ENCODE data around the gene FKBP5. TPM values are rescaled to one million over a fixed set of nuclear protein-coding genes. Genes with fewer than 3 reads are reported as not detected.

FKBP5 gene
- total and polyA plus RNA-seq, 2 donors (not counting 1 experiment from before 2014, with no cell fraction given) = 2.8 to 7.4 TPM

DNA sequence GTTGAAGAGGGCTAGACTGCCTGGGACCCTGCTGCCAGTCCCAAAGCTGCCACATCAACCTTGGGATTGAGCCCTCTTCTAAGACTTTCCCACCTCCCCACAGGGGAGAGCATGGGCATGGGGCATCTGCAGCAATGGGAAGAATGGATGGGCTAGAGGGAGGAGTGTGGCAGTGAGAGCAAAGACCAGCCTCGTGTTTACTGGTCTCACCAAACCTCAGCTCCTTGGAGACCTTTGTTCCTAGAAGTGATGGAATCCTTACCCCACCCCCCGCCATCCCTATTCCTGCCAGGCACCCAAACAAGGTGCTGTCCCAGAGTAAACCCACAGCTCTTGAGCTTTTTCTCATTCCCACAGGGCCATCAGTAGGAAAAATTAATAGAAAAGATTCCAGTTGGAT is 28.1 kb upstream of the FKBP5 start:
- POLR2A ChIA-PET = interaction anchor here (0.9 kb wide), 1 partner anchor 14 kb away, joined by 3 read pairs; no protein-coding TSS in a partner anchor
- H3K4me3 ChIP-seq (ENCODE audit: control extremely low read depth in 1 of 5, extremely low read depth in 1 of 5, insufficient read depth in 1 of 5, low read depth in 2 of 5, low read length in 4 of 5) = no peak overlapping the region
- Mint-ChIP-seq H3K4me1 (peaks cover 43% of the 10 kb centered on the region), H3K27ac (no peak overlapping the region), H3K27me3 (no peaks in the 10 kb centered on the region), H3K4me3 (no peak overlapping the region), H3K9me3 (ENCODE audit: insufficient read depth) (no peaks in the 10 kb centered on the region)
- H3K9ac ChIP-seq (ENCODE audit: low read length) = no peak overlapping the region
- CTCF ChIA-PET = interaction anchor here (0.9 to 7.0 kb wide), 2 partner anchors 20 to 27 kb away, joined by 4 to 48 read pairs; partner anchors contain the start of gene ARMC12
- H3K79me2 ChIP-seq (ENCODE audit: control insufficient read depth, insufficient read depth, low read length) = no peaks in the 10 kb centered on the region
- H3K27me3 ChIP-seq (replicated peaks in 1 of 4; ENCODE audit: control extremely low read depth in 1 of 4, control insufficient read depth in 3 of 4, insufficient read depth in 4 of 4, low read length in 3 of 4) = no peaks in the 10 kb centered on the region
- no peak for ATAC-seq (ENCODE audit: low read depth)
- no peak overlapping the region for H3K4me2 ChIP-seq (replicated peaks; ENCODE audit: low read depth, low read length, poor library complexity, severe bottlenecking)
- peaks cover 37 to 40% of the 10 kb centered on the region in 2 donors for H3K4me1 ChIP-seq (ENCODE audit: control insufficient read depth in 2 of 2, insufficient read depth in 2 of 2, low read length in 2 of 2)
- no CpG with 5 or more reads among the region's 2 CpGs for WGBS (ENCODE audit: insufficient coverage)
- TF ChIP-seq, protein P1, sequence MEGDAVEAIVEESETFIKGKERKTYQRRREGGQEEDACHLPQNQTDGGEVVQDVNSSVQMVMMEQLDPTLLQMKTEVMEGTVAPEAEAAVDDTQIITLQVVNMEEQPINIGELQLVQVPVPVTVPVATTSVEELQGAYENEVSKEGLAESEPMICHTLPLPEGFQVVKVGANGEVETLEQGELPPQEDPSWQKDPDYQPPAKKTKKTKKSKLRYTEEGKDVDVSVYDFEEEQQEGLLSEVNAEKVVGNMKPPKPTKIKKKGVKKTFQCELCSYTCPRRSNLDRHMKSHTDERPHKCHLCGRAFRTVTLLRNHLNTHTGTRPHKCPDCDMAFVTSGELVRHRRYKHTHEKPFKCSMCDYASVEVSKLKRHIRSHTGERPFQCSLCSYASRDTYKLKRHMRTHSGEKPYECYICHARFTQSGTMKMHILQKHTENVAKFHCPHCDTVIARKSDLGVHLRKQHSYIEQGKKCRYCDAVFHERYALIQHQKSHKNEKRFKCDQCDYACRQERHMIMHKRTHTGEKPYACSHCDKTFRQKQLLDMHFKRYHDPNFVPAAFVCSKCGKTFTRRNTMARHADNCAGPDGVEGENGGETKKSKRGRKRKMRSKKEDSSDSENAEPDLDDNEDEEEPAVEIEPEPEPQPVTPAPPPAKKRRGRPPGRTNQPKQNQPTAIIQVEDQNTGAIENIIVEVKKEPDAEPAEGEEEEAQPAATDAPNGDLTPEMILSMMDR (IDR thresholded peaks at IDR 0.05) = no peak
- no peak for TF ChIP-seq EZH2 (IDR thresholded peaks at IDR 0.05; ENCODE audit: borderline replicate concordance, insufficient read depth, low read depth, low read length, poor library complexity, severe bottlenecking)
- no peaks in the 10 kb centered on the region for H4K20me1 ChIP-seq (ENCODE audit: control insufficient read depth, insufficient read depth, low read length, poor library complexity, severe bottlenecking)
- H3K36me3 ChIP-seq (replicated peaks in 1 of 2; ENCODE audit: control extremely low read depth in 1 of 2, control insufficient read depth in 1 of 2, extremely low read depth in 1 of 2, insufficient read depth in 2 of 2, low read length in 1 of 2) = no peaks in the 10 kb centered on the region
- no peak overlapping the region for H2AFZ ChIP-seq (ENCODE audit: insufficient read depth, low read depth, low read length, poor library complexity, severe bottlenecking)
- H3K9me3 ChIP-seq (ENCODE audit: control extremely low read depth in 1 of 3, control insufficient read depth in 2 of 3, insufficient read depth in 1 of 3, low read length in 2 of 3) = no peaks in the 10 kb centered on the region
- no peak for DNase-seq
- H3K27ac ChIP-seq (ENCODE audit: low read length in 2 of 2) = no peak overlapping the region
- intact Hi-C loops (cut with micrococcal nuclease) = loop anchor here (5.0 kb wide), 1 partner anchor 49 kb away; no protein-coding TSS in a partner anchor

DNA sequence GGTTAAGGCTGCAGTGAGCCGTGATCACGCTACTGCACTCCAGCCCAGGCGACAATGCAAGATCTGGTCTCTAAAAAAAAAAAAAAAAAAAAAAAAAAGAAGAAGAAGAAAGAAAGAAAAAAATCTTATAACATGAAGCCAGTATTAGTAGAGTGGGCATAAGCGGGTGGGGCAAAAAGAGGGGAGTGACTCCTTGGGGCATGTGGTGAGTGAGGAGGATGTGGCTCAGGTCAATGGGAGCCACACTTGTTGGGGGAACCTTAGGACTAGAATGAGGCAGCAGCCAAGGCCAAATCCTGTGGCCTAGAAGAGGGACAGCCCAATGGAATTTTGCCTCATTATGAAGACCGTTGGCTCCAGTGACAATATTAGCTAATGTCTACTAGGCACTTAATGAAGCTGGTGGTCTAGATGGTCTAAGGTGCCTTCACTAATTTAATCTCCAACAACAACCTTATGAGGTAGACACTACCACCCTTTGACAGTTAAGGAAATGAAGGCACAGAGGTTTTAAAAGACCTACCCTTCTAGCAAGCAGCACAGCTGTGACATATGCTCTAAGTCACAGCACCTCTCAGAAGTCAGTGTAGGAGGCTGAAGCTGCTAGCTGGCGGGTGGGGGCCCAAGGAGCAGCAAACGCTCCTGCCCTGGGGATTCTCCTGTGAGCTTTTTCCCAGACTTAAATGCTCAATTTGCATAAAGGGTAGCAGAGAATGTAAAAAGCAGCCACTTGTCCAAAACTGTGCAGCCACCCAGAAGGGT is 24.5 kb upstream of the FKBP5 start:
- ChIA-PET CTCF (interaction anchor here (1.7 kb wide), 1 partner anchor 24 kb away, joined by 4 read pairs; the partner anchor contains the start of gene ARMC12), POLR2A (interaction anchor here (0.5 kb wide), 1 partner anchor 17 kb away, joined by 3 read pairs; no protein-coding TSS in a partner anchor)
- no peak overlapping the region for H3K27ac Mint-ChIP-seq
- Histone ChIP-seq H3K4me2 (replicated peaks; ENCODE audit: low read depth, low read length, poor library complexity, severe bottlenecking) (no peak overlapping the region), H3K27me3 (replicated peaks in 1 of 4; ENCODE audit: control extremely low read depth in 1 of 4, control insufficient read depth in 3 of 4, insufficient read depth in 4 of 4, low read length in 3 of 4) (no peaks in the 10 kb centered on the region), H3K9me3 (ENCODE audit: control extremely low read depth in 1 of 3, control insufficient read depth in 2 of 3, insufficient read depth in 1 of 3, low read length in 2 of 3) (no peaks in the 10 kb centered on the region), H3K36me3 (replicated peaks in 1 of 2; ENCODE audit: control extremely low read depth in 1 of 2, control insufficient read depth in 1 of 2, extremely low read depth in 1 of 2, insufficient read depth in 2 of 2, low read length in 1 of 2) (no peaks in the 10 kb centered on the region), H3K9ac (ENCODE audit: low read length) (no peak overlapping the region), H3K27ac (ENCODE audit: low read length in 2 of 2) (no peak overlapping the region), H2AFZ (ENCODE audit: insufficient read depth, low read depth, low read length, poor library complexity, severe bottlenecking) (no peak overlapping the region), H4K20me1 (ENCODE audit: control insufficient read depth, insufficient read depth, low read length, poor library complexity, severe bottlenecking) (no peaks in the 10 kb centered on the region), H3K4me3 (ENCODE audit: control extremely low read depth in 1 of 5, extremely low read depth in 1 of 5, insufficient read depth in 1 of 5, low read depth in 2 of 5, low read length in 4 of 5) (no peak overlapping the region), H3K79me2 (ENCODE audit: control insufficient read depth, insufficient read depth, low read length) (no peaks in the 10 kb centered on the region), H3K4me1 (ENCODE audit: control insufficient read depth in 2 of 2, insufficient read depth in 2 of 2, low read length in 2 of 2) (peaks cover 4% of the 10 kb centered on the region in 2 donors)
- DNase-seq (no peak), ATAC-seq (ENCODE audit: low read depth) (no peak)
- no peak overlapping the region for H3K4me3 Mint-ChIP-seq
- 78% methylated on average over 3 of the region's 7 CpGs for WGBS (ENCODE audit: insufficient coverage)
- H3K4me1 Mint-ChIP-seq = peaks cover 13% of the 10 kb centered on the region
- no peaks in the 10 kb centered on the region for H3K27me3 Mint-ChIP-seq
- TF ChIP-seq, protein P1 (IDR thresholded peaks at IDR 0.05) = no peak
- no peak for TF ChIP-seq EZH2 (IDR thresholded peaks at IDR 0.05; ENCODE audit: borderline replicate concordance, insufficient read depth, low read depth, low read length, poor library complexity, severe bottlenecking)
- intact Hi-C loops (cut with micrococcal nuclease) = no loop called here
- no peaks in the 10 kb centered on the region for H3K9me3 Mint-ChIP-seq (ENCODE audit: insufficient read depth)

All from B cell (primary cell).